LNCaP clone FGC (cell line): ENCODE results near the gene DPPA3.
A peak's percentile ranks its signal among the peaks of the same experiment; 100 is the strongest.
"Not testable (repeated sequence)": the region's sequence is repeated elsewhere in the genome, so short reads cannot be mapped to it uniquely, and the experiment has no call there.

ENCODE experiments used
- DNase-seq: peaks from one replicate; pipeline ENCODE4 v3.0.0-alpha.2; 2011; ENCODE audit warnings: low read depth
- H3K4me3 ChIP-seq: 2 replicates; pipeline ENCODE4 v1.5.1; 2011; ENCODE audit warnings: mild to moderate bottlenecking, low read depth, low read length, control low read depth
- CTCF ChIP-seq: IDR thresholded peaks from 2 replicates; pipeline ENCODE4 v1.5.1; 2012; ENCODE audit warnings: mild to moderate bottlenecking; ENCODE audit not compliant: control insufficient read depth, insufficient read depth; ENCODE audit errors: extremely low read depth

DPPA3 gene

GRCh38 chr12:7711133-7711532, at the start of gene DPPA3:
TSS of gene DPPA3 (plus strand) at chr12:7711433. CDS start at chr12:7711571, 138 bp downstream.
- TF ChIP-seq CTCF: no peak
- no peak within 1 kb of the TSS for H3K4me3 ChIP-seq
- no peak for DNase-seq

- DNase-seq: no peak
- TF ChIP-seq CTCF: no peak
- H3K4me3 ChIP-seq: no peak overlapping the region
Observed at GRCh38 chr12:7661741-7662140, 49.5 kb upstream of the DPPA3 start.

GRCh38 chr12:7666595-7666994, 44.6 kb upstream of the DPPA3 start:
- no peak overlapping the region for H3K4me3 ChIP-seq
- no peak for DNase-seq
- TF ChIP-seq CTCF: no peak

- no peak for DNase-seq
Observed at GRCh38 chr12:7667125-7667524, 44.1 kb upstream of the DPPA3 start.

GRCh38 chr12:7668171-7668570, 43.1 kb upstream of the DPPA3 start:
- DNase-seq: no peak
- no peak overlapping the region for H3K4me3 ChIP-seq
- TF ChIP-seq CTCF: no peak

More at GRCh38 chr12:7667125-7667524, 44.1 kb upstream of the DPPA3 start:
- no peak overlapping the region for H3K4me3 ChIP-seq
- peak; percentile 14; the same call in 1 of the 2 replicates for TF ChIP-seq CTCF

GRCh38 chr12:7675455-7675854, 35.8 kb upstream of the DPPA3 start:
- H3K4me3 ChIP-seq, DNase-seq: not testable (repeated sequence)

- DNase-seq, H3K4me3 ChIP-seq: not testable (repeated sequence)
- peak; percentile 50 for TF ChIP-seq CTCF
Observed at GRCh38 chr12:7677432-7677888, 33.8 kb upstream of the DPPA3 start.
